ENCODE results near the gene ZNF91.
"Not testable (repeated sequence)": the region's sequence is repeated elsewhere in the genome, so short reads cannot be mapped to it uniquely, and the experiment has no call there.

Gene ZNF91

GRCh38 chr19:23394511-23394910, 760 bp downstream of the ZNF91 start:
- DNase-seq, result peak; percentile 20

GRCh38 chr19:23393121-23393520, 2.1 kb downstream of the ZNF91 start:
- DNase-seq, result no peak

GRCh38 chr19:23391236-23391635, 4.0 kb downstream of the ZNF91 start:
- no peak for DNase-seq

- no peak for DNase-seq
These were observed 9.9 kb downstream of the ZNF91 start for GRCh38 chr19:23385404-23385803.

GRCh38 chr19:23384858-23385257, 10.4 kb downstream of the ZNF91 start:
- no peak for DNase-seq

- DNase-seq, result no peak
These were observed 11.1 kb downstream of the ZNF91 start for GRCh38 chr19:23384166-23384565.

GRCh38 chr19:23382955-23383354, 12.3 kb downstream of the ZNF91 start:
- DNase-seq, result no peak

GRCh38 chr19:23381114-23381513, 14.2 kb downstream of the ZNF91 start:
- DNase-seq, result no peak

GRCh38 chr19:23379671-23380070, 15.6 kb downstream of the ZNF91 start:
- DNase-seq, result not testable (repeated sequence)

GRCh38 chr19:23378948-23379347, 16.3 kb downstream of the ZNF91 start:
- DNase-seq, result no peak

- DNase-seq, result no peak
These were observed 18.0 kb downstream of the ZNF91 start for GRCh38 chr19:23377276-23377675.

GRCh38 chr19:23366437-23366836, 28.8 kb downstream of the ZNF91 start:
- no peak for DNase-seq

- not testable (repeated sequence) for DNase-seq
These were observed 29.2 kb downstream of the ZNF91 start for GRCh38 chr19:23366031-23366430.

- no peak for DNase-seq
These were observed 30.0 kb downstream of the ZNF91 start for GRCh38 chr19:23365222-23365621.

GRCh38 chr19:23361843-23362242, 33.4 kb downstream of the ZNF91 start:
- not testable (repeated sequence) for DNase-seq

- no peak for DNase-seq
These were observed 43.5 kb downstream of the ZNF91 start for GRCh38 chr19:23351806-23352205.

GRCh38 chr19:23346696-23347095, 48.6 kb downstream of the ZNF91 start:
- DNase-seq, result no peak

- DNase-seq, result no peak
These were observed 49.4 kb downstream of the ZNF91 start for GRCh38 chr19:23345838-23346237.

- no peak for DNase-seq
These were observed 51.7 kb downstream of the ZNF91 start for GRCh38 chr19:23343434-23344010.

GRCh38 chr19:23328211-23328610, 67.1 kb downstream of the ZNF91 start:
- DNase-seq, result no peak

- DNase-seq, result no peak
These were observed 73.2 kb downstream of the ZNF91 start for GRCh38 chr19:23321953-23322549.

- DNase-seq, result not testable (repeated sequence)
These were observed 73.9 kb downstream of the ZNF91 start for GRCh38 chr19:23321403-23321802.

GRCh38 chr19:23319571-23319970, 75.7 kb downstream of the ZNF91 start:
- DNase-seq, result not testable (repeated sequence)

- not testable (repeated sequence) for DNase-seq
These were observed 76.3 kb downstream of the ZNF91 start for GRCh38 chr19:23318941-23319340.

- DNase-seq, result no peak
These were observed 77.1 kb downstream of the ZNF91 start for GRCh38 chr19:23318143-23318542.
